ENCODE measurements around the gene OAS1. TPM values are rescaled to one million over a fixed set of nuclear protein-coding genes. Genes with fewer than 3 reads are reported as not detected.

The OAS1 gene
- total RNA-seq, 2 donors from 2014 or later = not detected

DNA sequence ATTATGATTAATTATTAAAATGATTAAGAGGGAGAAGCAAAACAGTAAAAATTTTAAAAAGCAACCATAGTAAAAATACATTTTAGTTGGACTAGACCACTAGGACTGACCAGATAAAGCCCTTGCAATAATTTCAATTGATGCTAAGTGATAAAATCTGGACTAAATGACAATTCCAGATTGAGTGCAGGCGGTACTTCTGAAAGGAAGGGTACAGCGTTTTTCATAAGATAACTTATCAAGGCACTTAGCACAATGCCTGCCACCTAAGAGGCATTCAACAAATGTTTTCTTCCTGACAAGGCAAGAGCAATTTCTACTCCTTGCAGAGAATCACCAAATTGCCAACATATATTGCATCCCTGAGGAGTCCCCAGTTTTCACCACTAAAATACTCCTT, 37.7 kb upstream of the OAS1 start:
- H3K9ac ChIP-seq (ENCODE audit: extremely low read depth, low read length, poor library complexity, severe bottlenecking) = no peak overlapping the region
- H3K9me3 ChIP-seq (ENCODE audit: control insufficient read depth, low read length) = no peaks in the 10 kb centered on the region
- no peaks in the 10 kb centered on the region for H3K36me3 ChIP-seq (ENCODE audit: control insufficient read depth, insufficient read depth, low read length)
- no peaks in the 10 kb centered on the region for H3K9me3 Mint-ChIP-seq
- TF ChIP-seq, protein P1, sequence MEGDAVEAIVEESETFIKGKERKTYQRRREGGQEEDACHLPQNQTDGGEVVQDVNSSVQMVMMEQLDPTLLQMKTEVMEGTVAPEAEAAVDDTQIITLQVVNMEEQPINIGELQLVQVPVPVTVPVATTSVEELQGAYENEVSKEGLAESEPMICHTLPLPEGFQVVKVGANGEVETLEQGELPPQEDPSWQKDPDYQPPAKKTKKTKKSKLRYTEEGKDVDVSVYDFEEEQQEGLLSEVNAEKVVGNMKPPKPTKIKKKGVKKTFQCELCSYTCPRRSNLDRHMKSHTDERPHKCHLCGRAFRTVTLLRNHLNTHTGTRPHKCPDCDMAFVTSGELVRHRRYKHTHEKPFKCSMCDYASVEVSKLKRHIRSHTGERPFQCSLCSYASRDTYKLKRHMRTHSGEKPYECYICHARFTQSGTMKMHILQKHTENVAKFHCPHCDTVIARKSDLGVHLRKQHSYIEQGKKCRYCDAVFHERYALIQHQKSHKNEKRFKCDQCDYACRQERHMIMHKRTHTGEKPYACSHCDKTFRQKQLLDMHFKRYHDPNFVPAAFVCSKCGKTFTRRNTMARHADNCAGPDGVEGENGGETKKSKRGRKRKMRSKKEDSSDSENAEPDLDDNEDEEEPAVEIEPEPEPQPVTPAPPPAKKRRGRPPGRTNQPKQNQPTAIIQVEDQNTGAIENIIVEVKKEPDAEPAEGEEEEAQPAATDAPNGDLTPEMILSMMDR (conservative IDR thresholded peaks at IDR 0.05) = no peak
- DNase-seq = no peak
- H3K4me1 ChIP-seq (ENCODE audit: control insufficient read depth, insufficient read depth, low read length) = no peaks in the 10 kb centered on the region
- no peaks in the 10 kb centered on the region for H3K36me3 Mint-ChIP-seq (ENCODE audit: low read depth)
- no peak overlapping the region for H3K27ac ChIP-seq (ENCODE audit: low read depth, low read length)
- H3K4me3 Mint-ChIP-seq = no peak overlapping the region
- H3K27ac Mint-ChIP-seq = no peak overlapping the region
- H3K4me1 Mint-ChIP-seq = no peaks in the 10 kb centered on the region
- no peak overlapping the region for H3K4me3 ChIP-seq (ENCODE audit: low read length)
- WGBS, 2 experiments (ENCODE audit: insufficient coverage in 1 of 2, insufficient read length in 1 of 2) = 88 to 95% methylated on average over 1 to 2 of the region's 2 CpGs
- H3K27me3 Mint-ChIP-seq (ENCODE audit: insufficient read depth) = peaks cover 63% of the 10 kb centered on the region
- peaks cover 56% of the 10 kb centered on the region for H3K27me3 ChIP-seq (ENCODE audit: control insufficient read depth, insufficient read depth, low read length, poor library complexity, severe bottlenecking)

DNA sequence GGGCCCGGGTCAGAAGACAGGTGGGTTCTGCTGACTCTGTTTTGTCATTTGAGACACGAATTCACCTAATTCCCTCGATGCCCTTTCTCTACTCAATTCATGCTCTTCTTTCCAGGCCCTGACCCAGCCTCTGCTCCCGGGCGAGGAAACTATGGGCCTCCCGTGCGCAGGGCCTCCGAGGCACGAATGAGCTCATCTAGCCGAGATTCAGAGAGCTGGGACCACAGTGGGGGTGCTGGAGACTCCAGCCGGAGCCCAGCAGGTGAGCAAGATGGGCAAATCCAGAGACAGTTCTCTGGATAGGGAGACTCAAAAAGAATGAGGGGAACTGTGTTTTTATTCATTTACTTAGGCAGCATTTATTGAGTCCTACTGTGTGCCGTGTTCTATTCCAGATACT, 37.0 kb upstream of the OAS1 start:
- H3K27me3 ChIP-seq (ENCODE audit: control insufficient read depth, insufficient read depth, low read length, poor library complexity, severe bottlenecking) = peaks cover 51% of the 10 kb centered on the region
- Mint-ChIP-seq H3K27ac (no peak overlapping the region), H3K4me1 (no peaks in the 10 kb centered on the region), H3K36me3 (ENCODE audit: low read depth) (no peaks in the 10 kb centered on the region), H3K9me3 (no peaks in the 10 kb centered on the region), H3K4me3 (no peak overlapping the region), H3K27me3 (ENCODE audit: insufficient read depth) (peaks cover 56% of the 10 kb centered on the region)
- H3K36me3 ChIP-seq (ENCODE audit: control insufficient read depth, insufficient read depth, low read length) = no peaks in the 10 kb centered on the region
- WGBS, 2 experiments (ENCODE audit: insufficient coverage in 1 of 2, insufficient read length in 1 of 2) = 86 to 88% methylated on average over 9 to 12 of the region's 12 CpGs
- DNase-seq = no peak
- H3K9me3 ChIP-seq (ENCODE audit: control insufficient read depth, low read length) = no peaks in the 10 kb centered on the region
- H3K27ac ChIP-seq (ENCODE audit: low read depth, low read length) = no peak overlapping the region
- TF ChIP-seq, protein P1 (conservative IDR thresholded peaks at IDR 0.05) = no peak
- H3K4me1 ChIP-seq (ENCODE audit: control insufficient read depth, insufficient read depth, low read length) = no peaks in the 10 kb centered on the region
- no peak overlapping the region for H3K9ac ChIP-seq (ENCODE audit: extremely low read depth, low read length, poor library complexity, severe bottlenecking)
- H3K4me3 ChIP-seq (ENCODE audit: low read length) = no peak overlapping the region

DNA sequence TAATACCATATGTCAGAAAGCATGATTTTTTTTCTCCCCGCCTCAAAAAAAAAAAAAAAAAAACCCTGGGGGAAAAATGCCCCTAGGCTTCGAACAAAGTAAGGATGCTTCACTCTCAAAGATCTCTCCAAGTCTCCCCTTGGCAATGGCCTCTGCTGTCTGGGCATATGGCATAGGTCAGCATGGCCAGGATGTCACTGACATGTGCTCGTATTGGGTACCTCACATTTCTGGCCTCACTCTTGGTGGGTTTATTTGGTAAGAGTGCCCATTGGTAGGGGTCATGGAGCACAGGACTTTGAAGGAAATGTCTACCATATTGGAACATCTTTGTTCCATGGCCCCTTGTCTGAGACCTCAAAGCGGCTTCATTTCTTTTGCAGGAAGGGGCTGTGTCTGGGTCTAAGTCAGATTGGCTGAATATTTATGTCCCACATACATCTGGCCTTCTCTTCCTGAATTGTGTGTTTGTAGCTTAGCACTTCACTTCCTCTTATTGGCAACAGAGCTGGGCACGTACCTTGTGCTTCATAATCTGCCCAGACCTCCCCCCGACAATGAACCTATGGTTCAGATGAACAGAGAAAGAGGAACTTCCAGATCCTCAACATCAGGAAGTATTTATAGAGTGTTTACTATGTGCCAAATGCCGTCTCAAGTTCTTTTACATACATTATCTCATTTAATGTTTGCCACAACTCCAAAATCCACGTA, 36.3 kb upstream of the OAS1 start:
- no peaks in the 10 kb centered on the region for H3K9me3 ChIP-seq (ENCODE audit: control insufficient read depth, low read length)
- peaks cover 44% of the 10 kb centered on the region for H3K27me3 ChIP-seq (ENCODE audit: control insufficient read depth, insufficient read depth, low read length, poor library complexity, severe bottlenecking)
- H3K4me1 ChIP-seq (ENCODE audit: control insufficient read depth, insufficient read depth, low read length) = no peaks in the 10 kb centered on the region
- H3K4me3 Mint-ChIP-seq = no peak overlapping the region
- H3K36me3 Mint-ChIP-seq (ENCODE audit: low read depth) = no peaks in the 10 kb centered on the region
- H3K9ac ChIP-seq (ENCODE audit: extremely low read depth, low read length, poor library complexity, severe bottlenecking) = no peak overlapping the region
- 86 to 94% methylated on average over 6 to 8 of the region's 8 CpGs for WGBS, 2 experiments (ENCODE audit: insufficient coverage in 1 of 2, insufficient read length in 1 of 2)
- peaks cover 49% of the 10 kb centered on the region for H3K27me3 Mint-ChIP-seq (ENCODE audit: insufficient read depth)
- H3K4me3 ChIP-seq (ENCODE audit: low read length) = no peak overlapping the region
- TF ChIP-seq, protein P1 (conservative IDR thresholded peaks at IDR 0.05) = no peak
- no peaks in the 10 kb centered on the region for H3K4me1 Mint-ChIP-seq
- H3K27ac ChIP-seq (ENCODE audit: low read depth, low read length) = no peak overlapping the region
- DNase-seq = no peak
- no peak overlapping the region for H3K27ac Mint-ChIP-seq
- no peaks in the 10 kb centered on the region for H3K36me3 ChIP-seq (ENCODE audit: control insufficient read depth, insufficient read depth, low read length)
- H3K9me3 Mint-ChIP-seq = no peaks in the 10 kb centered on the region

All from endodermal cell (in vitro differentiated cells).